Tibial nerve (tissue), 4 donors: ENCODE measurements around the gene CHMP4B.

Source experiments
- EP300 ChIP-seq, 2 donors: sonication (generic); formaldehyde crosslinking; IDR thresholded peaks; one replicate each; pipeline ENCODE4 v1.6.1; 2017; ENCODE audit warnings: antibody characterized with exemption in 2 of 2, mild to moderate bottlenecking in 1 of 2
- TF ChIP-seq, protein P1 (sequence below), 5 experiments: fragments of 200-600 bp in 3 of 5; fragments of 450-650 bp in 2 of 5; sonication (generic) in 3 of 5; IDR thresholded peaks; one replicate each; pipeline ENCODE4 v1.5.1; 2016 to 2019; ENCODE audit warnings: antibody characterized with exemption in 5 of 5, mild to moderate bottlenecking in 3 of 5, moderate library complexity in 2 of 5

DNA sequence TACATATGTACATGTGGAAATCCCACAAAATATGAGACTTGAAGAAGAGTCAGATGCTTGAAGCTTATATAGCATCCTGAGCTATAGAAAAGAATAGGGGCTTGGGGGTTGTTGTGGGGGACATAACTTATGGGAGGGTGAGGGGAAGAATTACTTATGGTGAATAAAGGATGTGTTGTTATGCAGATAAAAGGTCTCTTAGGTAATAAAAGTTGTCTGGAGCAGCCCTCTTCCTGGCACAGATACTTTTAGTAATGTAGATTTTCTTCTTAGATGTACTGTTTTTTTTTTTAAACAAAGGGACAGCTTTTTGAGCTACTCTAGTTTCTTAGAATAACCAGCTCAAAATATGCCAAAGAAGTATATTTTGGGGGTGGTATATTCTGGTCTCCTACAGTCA, 35.9 kb downstream of the CHMP4B start:
- TF ChIP-seq, protein P1, sequence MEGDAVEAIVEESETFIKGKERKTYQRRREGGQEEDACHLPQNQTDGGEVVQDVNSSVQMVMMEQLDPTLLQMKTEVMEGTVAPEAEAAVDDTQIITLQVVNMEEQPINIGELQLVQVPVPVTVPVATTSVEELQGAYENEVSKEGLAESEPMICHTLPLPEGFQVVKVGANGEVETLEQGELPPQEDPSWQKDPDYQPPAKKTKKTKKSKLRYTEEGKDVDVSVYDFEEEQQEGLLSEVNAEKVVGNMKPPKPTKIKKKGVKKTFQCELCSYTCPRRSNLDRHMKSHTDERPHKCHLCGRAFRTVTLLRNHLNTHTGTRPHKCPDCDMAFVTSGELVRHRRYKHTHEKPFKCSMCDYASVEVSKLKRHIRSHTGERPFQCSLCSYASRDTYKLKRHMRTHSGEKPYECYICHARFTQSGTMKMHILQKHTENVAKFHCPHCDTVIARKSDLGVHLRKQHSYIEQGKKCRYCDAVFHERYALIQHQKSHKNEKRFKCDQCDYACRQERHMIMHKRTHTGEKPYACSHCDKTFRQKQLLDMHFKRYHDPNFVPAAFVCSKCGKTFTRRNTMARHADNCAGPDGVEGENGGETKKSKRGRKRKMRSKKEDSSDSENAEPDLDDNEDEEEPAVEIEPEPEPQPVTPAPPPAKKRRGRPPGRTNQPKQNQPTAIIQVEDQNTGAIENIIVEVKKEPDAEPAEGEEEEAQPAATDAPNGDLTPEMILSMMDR (IDR thresholded peaks at IDR 0.05), result no peak
- no peak for TF ChIP-seq EP300 (IDR thresholded peaks at IDR 0.05)
